Lower lobe of right lung (tissue), 2 donors: ENCODE measurements around the gene CEP112. TPM values are rescaled to one million over a fixed set of nuclear protein-coding genes. Genes with fewer than 3 reads are reported as not detected.

Experiments
- ATAC-seq, 2 donors: fragments of 200-7000 bp; cut with Tn5 transposase; one replicate each; pipeline ENCODE4 v1.9.1; 2020 to 2022; ENCODE audit warnings: mild to moderate bottlenecking in 2 of 2, moderate library complexity in 2 of 2
- DNase-seq: peaks from one replicate; pipeline ENCODE4 v3.0.0-alpha.2; 2020
- H3K27ac ChIP-seq: fragments of 200-600 bp; one replicate; pipeline ENCODE4 v1.8.0; 2022
- H3K27me3 ChIP-seq: fragments of 200-600 bp; one replicate; pipeline ENCODE4 v1.8.0; 2022; ENCODE audit warnings: low read depth
- H3K36me3 ChIP-seq: fragments of 200-600 bp; one replicate; pipeline ENCODE4 v1.8.0; 2022; ENCODE audit warnings: mild to moderate bottlenecking
- H3K4me1 ChIP-seq: fragments of 200-600 bp; one replicate; pipeline ENCODE4 v1.8.0; 2022
- H3K4me3 ChIP-seq: fragments of 200-600 bp; one replicate; pipeline ENCODE4 v1.8.0; 2022; ENCODE audit warnings: mild to moderate bottlenecking
- H3K9me3 ChIP-seq: fragments of 200-600 bp; one replicate; pipeline ENCODE4 v1.8.0; 2022
- CTCF ChIP-seq: fragments of 200-600 bp; IDR thresholded peaks from one replicate; pipeline ENCODE4 v1.8.0; 2022; ENCODE audit warnings: antibody characterized with exemption, mild to moderate bottlenecking
- intact Hi-C: fragments of 100-400 bp; cut with DNase I; formaldehyde crosslinking; loops from one replicate; pipeline ENCODE4 v1.11.0; 2022
- total RNA-seq: library from RNA; stranded (reverse); fragmentation: NEBNext Ultra II Directional; extraction: Animal tissue kit (Norgen Biotek cat#: 25700); gene quantifications from one replicate; pipeline ENCODE4 v1.2.1, GENCODE V29; 2021
- donor health status: DM: no; HTN: yes; CAD: no; lungs with severe emphysema.

CEP112 gene
- total RNA-seq, 1 donor from 2014 or later: 30.1 TPM

- intact Hi-C loops: no loop called here
- no peak overlapping the region for H3K27ac ChIP-seq
- H3K4me1 ChIP-seq: no peaks in the 10 kb centered on the region
- no peak for TF ChIP-seq CTCF
- H3K9me3 ChIP-seq: no peaks in the 10 kb centered on the region
- no peak overlapping the region for H3K4me3 ChIP-seq
- no peak for ATAC-seq
- H3K36me3 ChIP-seq: no peaks in the 10 kb centered on the region
- H3K27me3 ChIP-seq: no peaks in the 10 kb centered on the region
- no peak for DNase-seq
These were observed 76.7 kb downstream of the CEP112 start for GRCh38 chr17:66115246-66115645.

DNA sequence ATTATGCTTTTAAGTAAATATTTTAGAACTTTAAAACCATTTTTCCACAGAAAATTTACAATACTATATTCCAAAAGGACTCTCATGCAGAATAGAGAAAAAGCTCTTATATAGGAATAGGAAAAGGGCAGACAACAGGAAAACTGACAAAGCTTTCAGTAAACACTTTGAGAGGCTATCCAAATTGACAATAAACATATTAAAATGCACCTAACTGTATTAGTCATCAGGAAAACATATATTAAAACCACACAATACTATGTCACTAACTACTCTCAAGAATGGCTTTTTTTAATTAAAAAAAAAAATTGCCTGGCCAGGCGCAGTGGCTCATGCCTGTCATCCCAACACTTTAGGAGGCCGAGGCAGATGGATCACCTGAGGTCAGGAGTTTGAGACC lies 77.3 kb downstream of the CEP112 start:
- Histone ChIP-seq H3K4me1 (no peaks in the 10 kb centered on the region), H3K27me3 (no peaks in the 10 kb centered on the region), H3K27ac (no peak overlapping the region), H3K4me3 (no peak overlapping the region), H3K36me3 (no peaks in the 10 kb centered on the region), H3K9me3 (no peaks in the 10 kb centered on the region)
- ATAC-seq: no peak
- no peak for TF ChIP-seq CTCF
- no peak for DNase-seq
- intact Hi-C loops: no loop called here

DNA sequence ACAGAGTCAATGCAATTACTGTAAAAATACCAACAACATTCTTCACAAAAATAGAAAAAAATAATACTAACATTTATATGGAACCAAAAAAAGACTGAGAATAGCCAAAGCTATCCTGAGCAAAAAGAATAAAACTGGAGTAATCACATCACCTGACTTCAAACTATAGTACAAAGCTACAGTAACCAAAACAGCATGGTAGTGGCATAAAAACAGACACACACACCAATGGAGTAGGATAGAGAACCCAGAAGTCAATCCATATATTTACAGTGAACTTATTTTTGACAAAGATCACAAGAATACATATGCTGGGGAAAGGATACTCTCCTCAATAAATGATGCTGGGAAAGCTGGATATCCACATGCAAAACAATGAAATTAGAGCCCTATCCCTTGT lies 84.2 kb downstream of the CEP112 start:
- ATAC-seq (no peak), DNase-seq (no peak)
- Histone ChIP-seq H3K27ac (no peak overlapping the region), H3K4me3 (no peak overlapping the region), H3K27me3 (no peaks in the 10 kb centered on the region), H3K4me1 (no peaks in the 10 kb centered on the region), H3K9me3 (peaks cover 4% of the 10 kb centered on the region), H3K36me3 (no peaks in the 10 kb centered on the region)
- TF ChIP-seq CTCF: no peak
- intact Hi-C loops: no loop called here

DNA sequence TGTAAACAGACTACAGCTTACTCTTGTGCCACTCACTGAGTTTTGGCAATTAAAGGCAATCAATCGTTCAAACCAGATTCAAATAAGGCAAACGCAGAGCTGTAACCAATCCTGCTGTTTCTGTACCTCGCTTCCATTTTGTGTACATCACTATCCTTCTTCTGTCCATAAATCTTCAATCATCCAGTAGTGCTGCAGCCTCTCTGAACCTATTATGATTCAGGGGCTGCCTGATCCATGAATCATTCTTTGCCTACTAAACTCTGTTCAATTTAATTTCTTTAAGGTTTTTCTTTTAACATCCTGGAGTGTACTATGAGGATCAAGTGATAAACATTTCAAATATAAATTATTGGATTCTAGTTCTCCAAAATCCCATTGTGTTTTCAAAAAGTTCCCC lies 93.9 kb downstream of the CEP112 start:
- no peaks in the 10 kb centered on the region for H3K4me1 ChIP-seq
- no peaks in the 10 kb centered on the region for H3K27me3 ChIP-seq
- H3K9me3 ChIP-seq: no peaks in the 10 kb centered on the region
- DNase-seq (no peak), ATAC-seq (no peak)
- H3K36me3 ChIP-seq: peaks cover 14% of the 10 kb centered on the region
- no peak overlapping the region for H3K27ac ChIP-seq
- TF ChIP-seq CTCF: no peak
- H3K4me3 ChIP-seq: no peak overlapping the region
- intact Hi-C loops: no loop called here

DNA sequence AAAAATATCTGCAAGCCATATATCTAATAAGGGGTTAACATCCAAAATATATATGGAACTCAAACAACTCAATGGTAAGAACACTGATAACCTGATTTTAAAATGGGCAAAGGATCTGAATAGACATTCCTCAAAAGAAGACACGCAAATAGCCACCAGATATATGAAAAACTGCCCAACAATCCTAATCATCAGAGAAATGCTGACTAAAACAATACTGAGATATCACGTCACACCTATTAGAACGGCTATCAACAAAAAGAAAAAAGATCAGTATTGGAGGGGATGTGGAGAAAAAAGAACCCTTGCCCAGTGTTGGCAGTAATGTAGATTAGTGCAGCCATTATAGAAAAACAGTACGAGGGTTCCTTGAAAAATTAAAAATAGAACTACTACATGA lies 97.2 kb downstream of the CEP112 start:
- no peak for TF ChIP-seq CTCF
- peaks cover 5% of the 10 kb centered on the region for H3K9me3 ChIP-seq
- DNase-seq (no peak), ATAC-seq (no peak)
- H3K4me3 ChIP-seq: no peak overlapping the region
- intact Hi-C loops: no loop called here
- H3K4me1 ChIP-seq: no peaks in the 10 kb centered on the region
- no peak overlapping the region for H3K27ac ChIP-seq
- H3K27me3 ChIP-seq: no peaks in the 10 kb centered on the region
- H3K36me3 ChIP-seq: peaks cover 14% of the 10 kb centered on the region
